ENCODE results near the gene MRPL1.

MRPL1 gene

DNA sequence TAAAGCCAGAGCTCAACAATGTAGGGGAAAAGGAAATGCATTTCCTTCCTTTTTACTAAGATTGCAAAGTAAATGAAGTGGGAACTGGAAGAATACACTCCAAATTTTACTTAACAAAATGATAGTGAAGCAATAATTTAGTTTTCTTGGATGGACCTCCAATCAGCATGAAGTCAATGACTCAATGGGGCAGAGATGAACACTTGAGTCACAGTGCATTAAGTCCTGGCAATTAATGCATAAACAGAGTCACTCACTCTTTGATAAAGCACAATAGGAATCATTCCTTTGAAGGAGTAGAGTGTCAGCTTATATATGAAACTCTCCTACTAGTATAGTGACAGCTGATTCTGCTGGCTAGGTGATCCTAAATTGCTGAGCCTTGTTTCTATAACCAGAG lies 127.8 kb downstream of the MRPL1 start:
- DNase-seq, result no peak

DNA sequence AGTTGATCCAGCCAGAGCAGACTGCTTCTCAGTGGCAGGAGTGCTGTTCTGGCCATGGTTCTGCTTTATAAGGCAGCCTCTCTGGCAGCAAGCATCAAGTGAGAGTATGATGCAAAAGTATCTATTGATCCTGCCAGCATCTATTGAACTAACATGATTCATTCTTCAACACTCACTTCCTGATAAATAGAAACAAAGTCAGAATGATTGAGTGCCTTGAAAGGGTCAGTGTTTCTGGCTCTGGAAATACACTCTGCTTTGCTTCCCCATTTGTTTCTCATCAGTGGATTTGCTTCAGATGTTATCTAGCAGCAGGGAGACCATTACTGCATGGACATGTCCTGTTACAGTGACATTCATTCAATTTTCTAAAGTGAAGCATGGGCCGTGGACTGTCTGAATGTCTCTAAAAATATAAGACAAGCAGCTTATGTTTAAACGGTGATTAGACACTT lies 128.3 kb downstream of the MRPL1 start:
- no peak for DNase-seq

DNA sequence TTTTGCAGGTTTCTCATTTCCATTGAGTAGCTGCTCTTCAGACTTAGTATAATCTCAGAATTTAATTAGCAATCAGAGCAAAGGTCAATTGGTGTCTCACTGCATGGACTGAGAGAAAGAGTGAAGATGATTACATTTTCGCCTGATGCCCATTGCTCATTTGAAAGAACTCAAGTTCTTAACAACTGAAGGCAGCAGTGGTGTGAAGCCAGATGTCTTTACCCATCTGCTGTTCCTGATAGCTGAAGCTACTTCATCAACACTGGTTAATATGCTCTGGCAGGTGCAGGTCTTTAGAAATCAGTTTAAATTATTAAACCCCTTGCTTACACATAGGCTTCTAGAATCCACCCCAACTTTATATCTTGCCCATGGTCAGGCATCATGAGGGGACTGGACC lies 130.0 kb downstream of the MRPL1 start:
- no peak for DNase-seq

DNA sequence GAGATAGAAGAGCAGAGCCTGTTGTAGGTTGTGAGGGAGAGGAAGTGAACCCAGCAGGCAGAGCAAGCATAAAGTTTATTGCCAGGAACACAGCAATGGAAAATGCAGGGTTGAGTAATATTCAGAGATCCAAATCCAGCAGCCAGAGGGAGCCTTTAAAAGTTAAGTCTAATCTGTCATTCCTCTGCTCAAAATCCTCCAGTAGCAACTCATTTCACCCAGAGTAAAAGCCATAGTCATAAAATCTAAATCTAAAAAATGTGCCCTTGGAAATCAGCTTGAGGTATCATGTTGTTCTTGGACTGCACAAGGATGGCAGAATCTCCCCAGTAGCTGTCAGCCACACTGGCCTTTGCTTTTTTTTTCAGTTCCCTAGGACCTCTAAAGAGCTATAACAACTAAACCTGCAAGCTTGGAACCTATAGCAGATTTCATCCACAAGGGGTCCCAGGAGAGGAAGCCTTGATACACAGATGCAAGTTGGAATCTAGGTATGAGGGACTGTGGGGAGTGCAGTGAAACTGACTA lies 131.6 kb downstream of the MRPL1 start:
- DNase-seq, result no peak

DNA sequence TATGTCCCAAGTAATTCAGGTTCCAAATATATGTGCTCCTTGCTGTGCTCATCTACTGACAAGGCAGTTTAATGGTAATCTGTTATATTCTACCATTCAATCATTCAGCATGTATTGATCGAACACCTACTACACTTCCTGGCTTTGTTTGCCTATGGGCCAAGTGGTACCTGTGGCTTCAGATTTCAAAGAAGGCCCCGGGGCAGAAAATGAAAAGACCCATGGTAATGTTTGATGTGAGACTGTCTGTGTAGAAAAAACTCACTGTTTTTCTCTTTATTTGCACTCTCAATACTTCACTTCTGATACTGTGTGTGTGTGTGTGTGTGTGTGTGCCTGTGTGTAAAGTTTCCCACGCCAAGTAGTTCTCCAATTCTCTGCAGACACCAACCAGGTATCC lies 133.4 kb downstream of the MRPL1 start:
- no peak for DNase-seq

DNA sequence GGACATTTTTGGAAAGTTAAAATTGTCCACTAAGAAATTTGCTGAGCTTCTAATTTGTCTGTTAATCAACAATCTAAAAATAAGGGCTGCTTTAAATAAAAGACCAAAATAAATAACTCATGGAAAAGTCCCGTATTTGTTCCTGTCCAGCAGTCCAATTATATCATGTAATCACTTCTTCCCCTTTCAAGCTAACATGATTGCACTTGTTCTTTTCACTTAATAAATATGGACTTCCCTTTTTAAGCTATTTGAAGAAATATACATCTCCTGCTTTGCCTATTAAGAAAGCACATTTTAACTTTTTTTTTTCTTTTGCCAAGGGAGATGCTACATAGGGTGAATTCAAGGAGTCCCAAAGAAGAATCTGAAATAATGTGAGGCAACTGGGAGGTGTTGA lies 138.9 kb downstream of the MRPL1 start:
- no peak for DNase-seq

DNA sequence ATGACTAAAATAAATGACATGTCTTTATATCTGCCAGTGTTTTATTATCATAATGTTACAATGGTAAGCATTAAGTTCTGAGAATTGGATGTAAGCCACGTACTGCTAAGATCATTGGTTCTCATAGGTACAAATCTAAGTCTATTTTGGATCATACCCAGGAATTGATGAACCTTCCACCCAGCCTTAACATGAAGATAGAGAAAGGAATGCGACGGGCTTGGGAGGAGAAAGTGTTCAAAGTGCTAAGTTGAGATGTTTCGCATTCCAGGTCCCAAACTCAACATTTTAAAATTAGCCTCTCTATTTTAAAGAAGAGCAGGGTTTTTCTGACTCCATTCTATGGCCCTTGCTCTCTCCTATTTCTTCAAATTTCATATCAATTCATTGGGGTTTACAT lies 139.6 kb downstream of the MRPL1 start:
- DNase-seq, result no peak

Measured in SW 1271 (cell line).